Karpas-422 (cell line): Measurements from ENCODE around the gene TRIL. TPM values are rescaled to one million over a fixed set of nuclear protein-coding genes. Genes with fewer than 3 reads are reported as not detected.

Experiments used
- DNase-seq: peaks from one replicate; pipeline ENCODE4 v3.0.0-alpha.2; 2015
- H2AFZ ChIP-seq: fragments of 200-600 bp; sonication (generic); 2 replicates; pipeline ENCODE4 v1.6.1; 2014; ENCODE audit warnings: antibody characterized with exemption, low read length, mixed read lengths
- H3K27ac ChIP-seq: fragments of 200-600 bp; sonication (generic); 2 replicates; pipeline ENCODE4 v1.5.1; 2014; ENCODE audit warnings: mild to moderate bottlenecking, low read length, moderate library complexity
- H3K27me3 ChIP-seq: fragments of 200-600 bp; sonication (generic); 2 replicates; pipeline ENCODE4 v1.6.1; 2014; ENCODE audit warnings: low read length, mixed read lengths
- H3K36me3 ChIP-seq: fragments of 200-600 bp; sonication (generic); 2 replicates; pipeline ENCODE4 v1.6.1; 2014; ENCODE audit warnings: low read length, mixed read lengths; ENCODE audit not compliant: insufficient read depth
- H3K4me1 ChIP-seq: fragments of 200-600 bp; sonication (generic); 2 replicates; pipeline ENCODE4 v1.6.1; 2014; ENCODE audit warnings: mild to moderate bottlenecking, low read length, mixed read lengths
- H3K4me2 ChIP-seq: fragments of 200-600 bp; sonication (generic); 2 replicates; pipeline ENCODE4 v1.6.1; 2014; ENCODE audit warnings: low read length, low read depth, mild to moderate bottlenecking; ENCODE audit not compliant: poor library complexity, severe bottlenecking
- H3K4me3 ChIP-seq: fragments of 200-600 bp; sonication (generic); 2 replicates; pipeline ENCODE4 v1.5.1; 2014; ENCODE audit warnings: mild to moderate bottlenecking, antibody characterized with exemption, low read length, mixed read lengths
- H3K79me2 ChIP-seq: fragments of 200-600 bp; sonication (generic); 2 replicates; pipeline ENCODE4 v1.6.1; 2014; ENCODE audit warnings: mild to moderate bottlenecking, low read length, mixed read lengths
- H3K9ac ChIP-seq: fragments of 200-600 bp; sonication (generic); 2 replicates; pipeline ENCODE4 v1.6.0; 2014; ENCODE audit warnings: low read length
- H3K9me2 ChIP-seq: fragments of 200-600 bp; sonication (generic), shearing (Covaris generic); replicated peaks from 2 replicates; pipeline ENCODE4 v1.6.0; 2014; ENCODE audit warnings: mild to moderate bottlenecking, low read length, moderate library complexity; ENCODE audit not compliant: insufficient read depth
- H3K9me3 ChIP-seq: fragments of 300-700, 200-600 bp; sonication (generic); 2 replicates; pipeline ENCODE4 v1.6.1; 2014; ENCODE audit warnings: low read length, mixed read lengths
- H4K20me1 ChIP-seq: fragments of 200-600 bp; sonication (generic); 2 replicates; pipeline ENCODE4 v1.6.1; 2014; ENCODE audit warnings: mild to moderate bottlenecking, antibody characterized with exemption, low read length, low read depth; ENCODE audit not compliant: insufficient read depth
- total RNA-seq: library from RNA; depleted of rRNA; stranded (reverse); fragments of >200 nt; shearing (Covaris generic); gene quantifications from 2 replicates; pipeline ENCODE4 v1.2.3, GENCODE V29; 2014; ENCODE audit warnings: low replicate concordance; rRNA removed

The TRIL gene
- total RNA-seq, 1 experiment from 2014 or later = not detected

- Histone ChIP-seq H2AFZ (no peak overlapping the region), H3K9me3 (no peaks in the 10 kb centered on the region), H3K79me2 (no peaks in the 10 kb centered on the region), H3K27me3 (no peaks in the 10 kb centered on the region), H3K36me3 (no peaks in the 10 kb centered on the region), H3K4me3 (no peak overlapping the region), H3K9ac (no peak overlapping the region), H3K4me1 (no peaks in the 10 kb centered on the region), H3K27ac (no peak overlapping the region), H3K9me2 (no peaks in the 10 kb centered on the region), H3K4me2 (no peak overlapping the region), H4K20me1 (no peaks in the 10 kb centered on the region)
- no peak for DNase-seq
These were observed 53.5 kb downstream of the TRIL start for GRCh38 chr7:28904578-28905048.

DNA sequence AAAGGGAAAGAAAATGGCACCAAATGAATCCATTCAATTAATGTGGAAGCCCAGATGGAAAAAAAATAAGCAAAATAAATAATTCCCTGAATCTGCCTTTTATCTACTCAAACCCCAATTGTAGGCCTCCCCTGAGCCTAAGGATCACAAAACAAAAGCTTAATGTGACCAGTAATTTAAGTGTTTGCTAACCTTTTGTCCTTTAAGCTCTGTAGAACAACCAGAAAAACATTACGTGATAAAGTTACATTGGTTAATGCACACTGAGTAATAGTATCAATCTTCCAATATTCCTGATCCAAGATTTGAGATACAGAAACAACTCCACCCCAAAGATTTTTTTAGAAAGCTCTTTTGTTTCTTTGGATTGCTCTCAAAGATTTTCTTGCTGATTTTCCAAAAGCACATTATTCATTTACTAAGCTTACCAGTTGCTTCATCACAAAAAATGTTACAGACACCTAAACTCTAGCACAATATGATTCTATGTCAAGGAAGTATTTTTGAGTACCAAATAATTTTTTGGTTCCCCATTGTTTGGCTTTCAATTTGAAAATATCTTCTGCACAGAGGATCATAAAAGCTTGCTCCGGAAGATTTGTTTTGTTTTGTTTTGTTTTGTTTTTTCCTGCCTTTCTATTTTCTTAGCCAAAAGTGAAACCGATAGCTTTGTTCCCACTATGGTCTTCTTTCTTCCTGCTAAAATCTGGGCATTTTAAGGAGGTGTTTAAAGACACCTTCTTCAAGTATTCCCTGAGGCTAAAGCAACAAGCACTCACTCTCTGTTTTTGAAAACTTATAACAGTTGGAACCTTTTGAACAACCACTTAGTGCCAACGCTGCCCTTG is 54.2 kb downstream of the TRIL start:
- Histone ChIP-seq H4K20me1 (no peaks in the 10 kb centered on the region), H3K4me3 (no peak overlapping the region), H3K79me2 (no peaks in the 10 kb centered on the region), H2AFZ (no peak overlapping the region), H3K27ac (no peak overlapping the region), H3K9me3 (no peaks in the 10 kb centered on the region), H3K4me1 (no peaks in the 10 kb centered on the region), H3K27me3 (no peaks in the 10 kb centered on the region), H3K36me3 (no peaks in the 10 kb centered on the region), H3K4me2 (no peak overlapping the region), H3K9me2 (no peaks in the 10 kb centered on the region), H3K9ac (no peak overlapping the region)
- no peak for DNase-seq

Other genes starting within 250 kb of the TRIL start
- not detected in 2 replicates for gene CPVL, start 188.2 kb upstream of the TRIL start, total RNA-seq
- 3.3 and 9.1 TPM in 2 replicates for gene CHN2, start 236.4 kb upstream of the TRIL start, total RNA-seq